HG03457 (cell line): ENCODE results near the gene TMEM9.
A peak's percentile ranks its signal among the peaks of the same experiment; 100 is the strongest.

Experiments
- ATAC-seq: cut with Tn5 transposase; IDR thresholded peaks from one replicate; pipeline ENCODE4 v1.9.1; 2021; ENCODE audit warnings: moderate number of reproducible peaks; ENCODE audit not compliant: unreplicated experiment

TMEM9 gene

DNA sequence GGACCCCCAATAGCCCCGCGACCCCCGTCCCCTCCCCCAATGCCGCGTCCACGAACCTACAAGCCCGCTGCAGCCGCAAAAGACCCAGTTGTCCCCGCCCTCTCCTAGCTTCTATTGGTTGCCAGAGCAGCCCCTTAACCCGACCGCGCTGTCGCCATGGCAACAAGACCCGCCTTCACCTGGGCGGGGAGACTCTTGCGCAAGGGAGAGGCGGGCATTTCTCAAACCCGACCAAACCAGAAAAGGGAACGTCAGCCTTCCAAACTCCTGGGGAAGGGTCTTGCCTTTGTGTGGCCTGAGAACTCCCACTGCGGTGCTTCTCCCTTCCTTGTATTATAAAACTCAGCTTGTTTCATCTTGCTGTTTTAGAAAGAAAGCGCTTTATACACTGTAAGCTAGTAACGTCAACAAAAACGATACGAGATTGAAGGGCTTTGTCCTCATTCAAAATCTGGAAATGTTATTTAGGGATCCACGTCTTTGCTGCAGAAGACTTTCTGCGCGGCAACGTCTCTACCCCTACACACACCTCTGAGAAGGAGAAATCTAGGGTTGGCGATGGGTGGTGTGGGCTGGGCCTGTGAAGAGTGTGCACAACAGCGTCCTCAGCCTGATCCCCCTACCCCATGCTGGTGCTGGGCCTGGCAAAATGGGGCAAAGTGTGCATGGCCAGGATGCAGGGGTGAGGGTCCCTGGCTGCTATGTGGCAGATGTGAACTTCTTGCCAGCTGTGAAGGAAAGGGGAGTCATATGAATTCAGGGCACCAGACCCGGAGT is at the start of gene TMEM9:
Gene TMEM9, minus strand, starts transcription at position 86 of the 777 bp plus-strand sequence. CDS start 551 bp downstream, outside the sequence.
- ATAC-seq: peak; percentile 87

GRCh38 chr1:201198598-201198997 is 44.3 kb upstream of the TMEM9 start:
- no peak for ATAC-seq

- no peak for ATAC-seq
These were observed 39.8 kb upstream of the TMEM9 start for GRCh38 chr1:201194046-201194445.

- ATAC-seq: no peak
These were observed 38.1 kb upstream of the TMEM9 start for GRCh38 chr1:201192261-201192788.

GRCh38 chr1:201191653-201192260 is 37.5 kb upstream of the TMEM9 start:
- ATAC-seq: no peak

- no peak for ATAC-seq
These were observed 36.4 kb upstream of the TMEM9 start, which contains the start of gene IGFN1 for GRCh38 chr1:201190624-201191051. IGFN1 (plus strand) TSS chr1:201190824; CDS start chr1:201193294, 2,470 bp downstream.

DNA sequence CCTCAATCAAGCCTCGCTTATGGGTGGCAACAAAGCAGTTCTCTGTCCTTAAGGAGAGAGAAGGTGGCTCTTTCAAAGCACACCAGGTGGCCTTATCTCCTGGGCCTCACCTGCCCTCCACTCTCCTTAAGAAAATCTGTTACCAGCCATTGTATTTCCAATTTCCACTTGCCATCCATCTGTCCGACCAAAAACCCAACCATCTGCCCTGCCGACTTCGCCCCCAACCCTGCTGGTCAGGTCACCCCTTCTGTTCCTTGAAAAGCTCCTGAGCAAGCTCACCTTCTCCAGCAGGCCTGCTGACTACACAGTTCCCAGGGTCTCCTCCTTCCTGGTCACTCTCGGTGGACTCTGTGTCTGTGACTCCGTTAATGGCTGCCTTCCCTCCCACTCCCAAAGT is 35.7 kb upstream of the TMEM9 start:
- ATAC-seq: no peak

- ATAC-seq: no peak
These were observed 34.8 kb upstream of the TMEM9 start for GRCh38 chr1:201189085-201189484.

- no peak for ATAC-seq
These were observed 31.9 kb upstream of the TMEM9 start for GRCh38 chr1:201186192-201186591.

GRCh38 chr1:201185527-201186128 is 31.4 kb upstream of the TMEM9 start:
- ATAC-seq: no peak

GRCh38 chr1:201185123-201185453 is 30.8 kb upstream of the TMEM9 start:
- ATAC-seq: no peak

DNA sequence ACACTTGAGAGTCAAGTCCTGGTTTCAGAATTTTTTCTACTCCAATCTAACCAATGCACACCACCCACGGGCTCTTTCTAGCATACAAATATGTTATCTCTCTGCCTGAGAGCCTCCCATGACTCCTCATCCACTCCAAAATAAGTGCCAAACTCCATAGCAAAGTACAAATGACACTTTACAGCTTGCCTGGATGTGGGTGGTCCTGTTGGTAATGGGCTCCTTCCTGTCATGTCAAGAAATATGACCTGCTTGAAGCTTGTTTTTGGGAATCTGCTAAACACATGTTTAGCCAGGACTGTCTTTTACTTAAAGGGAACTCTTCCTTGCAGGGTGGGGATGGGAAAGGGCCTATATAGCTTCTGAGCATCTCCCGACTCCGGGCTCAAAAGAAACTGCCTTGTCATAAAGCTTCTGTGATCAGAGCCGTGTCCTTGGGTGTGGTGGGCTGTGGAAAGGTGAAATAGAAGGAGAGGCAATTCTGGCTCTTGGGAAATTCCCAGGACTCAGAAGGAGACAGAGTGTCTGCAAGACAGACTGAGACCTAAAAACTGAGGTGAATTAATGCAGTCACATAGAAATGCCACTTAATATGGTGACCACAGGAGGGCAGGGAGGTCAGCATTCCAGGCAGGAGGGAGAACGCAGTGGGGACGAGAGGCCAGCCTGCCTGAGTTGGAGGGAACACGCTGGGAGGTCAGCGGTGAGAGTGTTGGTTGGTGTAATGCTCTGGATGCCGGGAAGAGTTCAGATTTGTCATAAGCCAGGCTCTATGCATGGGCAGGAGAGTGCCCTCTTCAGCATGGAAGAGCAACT is 30.2 kb upstream of the TMEM9 start:
- no peak for ATAC-seq

DNA sequence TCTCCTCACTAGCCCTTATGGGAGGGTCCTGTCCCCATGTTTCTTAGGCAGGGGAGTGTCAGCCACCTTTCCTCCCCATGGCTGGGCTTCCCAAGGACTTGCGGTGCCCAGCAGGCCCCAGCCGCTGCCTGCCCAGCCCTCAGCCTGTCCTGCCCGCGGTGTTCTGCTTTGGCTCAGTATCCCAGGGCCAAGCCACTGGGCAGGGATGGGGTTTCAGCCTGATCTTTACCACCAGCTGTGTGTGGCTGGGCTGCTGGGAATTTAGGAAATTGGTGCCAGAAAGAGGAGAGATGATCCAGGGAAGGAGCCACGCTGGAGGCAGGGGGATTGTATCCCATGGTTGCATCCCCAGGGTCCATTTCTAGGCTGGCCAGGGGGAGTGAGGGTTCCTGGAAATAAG is 29.5 kb upstream of the TMEM9 start:
- no peak for ATAC-seq

GRCh38 chr1:201183209-201183608 is 28.9 kb upstream of the TMEM9 start:
- no peak for ATAC-seq

DNA sequence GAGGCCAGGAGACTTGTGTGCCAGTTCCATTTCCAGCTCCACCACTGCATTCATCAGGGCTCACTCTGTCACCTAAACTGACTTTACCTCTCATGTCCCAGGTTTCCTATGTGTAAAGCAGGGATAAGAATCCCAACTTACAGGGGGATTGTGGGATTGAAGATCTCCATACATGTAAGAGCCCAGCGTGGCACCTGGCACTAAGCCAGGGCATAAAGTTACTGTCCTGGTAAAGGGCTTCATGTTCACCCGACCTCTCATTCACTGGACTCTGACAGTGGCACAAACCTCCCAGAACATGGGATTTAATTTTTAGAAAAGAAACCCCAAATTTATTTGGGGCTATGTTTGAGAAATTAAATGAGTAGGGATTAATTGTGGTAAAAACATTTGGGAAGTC is 27.5 kb upstream of the TMEM9 start:
- ATAC-seq: no peak

DNA sequence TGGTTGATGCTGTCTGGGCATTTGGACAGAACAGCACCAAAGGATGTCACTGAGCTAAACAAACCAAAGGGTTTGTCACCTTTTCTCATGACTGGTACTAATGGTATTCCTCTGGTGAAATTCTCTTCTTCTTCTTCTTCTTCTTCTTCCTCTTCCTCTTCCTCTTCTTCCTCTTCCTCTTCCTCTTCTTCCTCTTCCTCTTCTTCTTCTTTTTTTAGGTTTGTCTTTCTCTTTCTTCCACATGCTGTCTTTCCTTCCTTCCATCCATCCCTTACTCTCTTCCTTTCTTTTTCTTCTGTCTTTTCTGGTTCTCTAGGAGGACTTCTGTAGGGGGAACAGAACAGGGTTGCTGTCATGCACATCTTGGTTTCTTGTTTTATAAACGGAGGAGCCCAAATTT is 27.0 kb upstream of the TMEM9 start:
- ATAC-seq: no peak

- ATAC-seq: no peak
These were observed 26.6 kb upstream of the TMEM9 start for GRCh38 chr1:201180901-201181300.

GRCh38 chr1:201180141-201180540 is 25.9 kb upstream of the TMEM9 start:
- no peak for ATAC-seq

- no peak for ATAC-seq
These were observed 24.4 kb upstream of the TMEM9 start for GRCh38 chr1:201178718-201179117.

DNA sequence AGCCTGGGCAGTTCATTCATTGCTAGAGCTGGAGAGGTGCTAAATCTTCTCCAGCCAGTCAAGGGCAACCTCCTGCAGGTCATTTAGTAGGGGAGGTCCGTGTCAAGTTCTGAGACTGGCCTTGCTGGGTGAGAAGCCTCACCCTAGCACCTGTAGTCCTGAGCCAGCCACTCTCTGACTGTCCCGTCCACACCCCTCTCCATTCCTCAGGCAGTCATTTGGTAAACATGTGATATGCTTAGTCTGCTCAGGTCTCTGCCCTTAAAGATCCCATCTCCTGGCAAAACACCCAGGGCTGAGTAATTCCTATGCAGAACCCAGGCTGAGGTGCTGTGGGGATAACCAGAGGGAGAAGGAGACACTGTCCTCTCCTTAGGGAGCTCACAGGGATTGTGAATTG is 22.7 kb upstream of the TMEM9 start:
- ATAC-seq: no peak
